Right hindlimb (tissue), 1 donor: ENCODE results near the gene CD274.
"Not testable (repeated sequence)": the region's sequence is repeated elsewhere in the genome, so short reads cannot be mapped to it uniquely, and the experiment has no call there.

Experiments
- DNase-seq: peaks from one replicate; pipeline ENCODE4 v3.0.0-alpha.2; 2018

The CD274 gene

GRCh38 chr9:5438301-5439162 lies 11.8 kb upstream of the CD274 start:
- no peak for DNase-seq

DNA sequence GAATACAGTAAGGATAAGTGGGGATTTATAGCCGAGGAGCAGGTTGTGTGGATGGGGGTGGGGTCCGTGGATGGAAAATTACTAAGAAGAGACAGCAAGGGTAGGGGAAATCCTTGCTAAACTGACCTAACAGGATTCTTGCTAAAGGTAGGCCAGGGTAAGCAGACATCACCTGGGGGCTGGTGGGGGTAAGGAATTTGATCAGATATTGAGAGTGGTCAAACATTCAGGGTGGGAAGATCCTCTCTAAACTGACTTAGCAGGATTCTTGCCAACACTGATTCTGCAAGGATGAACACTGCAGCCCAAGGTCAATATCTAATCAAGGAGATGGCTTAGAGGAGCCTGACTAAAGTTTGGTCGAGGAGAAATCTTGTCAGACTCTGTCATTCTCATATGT lies 9.9 kb upstream of the CD274 start:
- DNase-seq: no peak

DNA sequence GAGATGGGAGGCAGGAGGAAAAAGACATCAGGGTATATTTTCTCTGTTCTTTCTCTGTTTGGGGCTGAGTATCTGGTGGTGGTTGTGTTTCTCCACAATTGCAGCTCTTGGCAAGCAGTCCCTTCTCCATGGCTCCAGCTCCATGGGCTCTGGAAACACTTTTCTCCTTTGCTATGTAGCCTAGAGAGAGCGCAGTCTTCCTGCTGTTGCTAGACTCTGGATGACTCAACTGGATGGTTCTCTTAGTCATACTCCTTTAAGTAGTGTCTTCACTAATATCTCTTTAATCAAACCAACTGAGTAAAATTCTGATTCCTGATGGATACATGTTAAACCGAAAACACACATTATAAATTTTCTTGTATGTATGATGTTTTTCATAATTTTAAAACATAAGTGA lies 9.3 kb upstream of the CD274 start:
- DNase-seq: no peak

- DNase-seq: no peak
These were observed 7.8 kb upstream of the CD274 start for GRCh38 chr9:5442400-5443011.

- DNase-seq: no peak
These were observed 6.5 kb upstream of the CD274 start for GRCh38 chr9:5443850-5444249.

GRCh38 chr9:5445096-5445495 lies 5.2 kb upstream of the CD274 start:
- not testable (repeated sequence) for DNase-seq

DNA sequence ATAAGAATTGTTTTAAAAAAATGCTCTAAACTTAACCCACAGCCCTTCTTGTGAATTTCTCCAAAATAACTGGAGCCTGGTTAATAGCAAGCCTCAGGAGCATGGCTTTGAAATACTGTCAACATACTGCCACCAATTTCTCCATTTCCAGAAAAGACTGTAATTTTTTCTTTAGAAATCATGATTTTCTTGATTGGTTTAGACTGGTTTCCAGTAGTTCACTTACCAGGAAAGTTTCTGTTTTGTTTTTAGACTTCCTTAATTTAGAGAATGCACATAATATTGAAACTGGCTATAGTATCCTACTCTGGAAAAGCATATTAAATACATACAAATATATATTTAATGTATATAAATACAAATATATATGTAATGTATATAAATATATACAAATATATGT lies 4.5 kb upstream of the CD274 start:
- DNase-seq: no peak

- DNase-seq: no peak
These were observed 3.7 kb upstream of the CD274 start for GRCh38 chr9:5446451-5447236.

- DNase-seq: no peak
These were observed 3.0 kb upstream of the CD274 start for GRCh38 chr9:5447337-5447736.

DNA sequence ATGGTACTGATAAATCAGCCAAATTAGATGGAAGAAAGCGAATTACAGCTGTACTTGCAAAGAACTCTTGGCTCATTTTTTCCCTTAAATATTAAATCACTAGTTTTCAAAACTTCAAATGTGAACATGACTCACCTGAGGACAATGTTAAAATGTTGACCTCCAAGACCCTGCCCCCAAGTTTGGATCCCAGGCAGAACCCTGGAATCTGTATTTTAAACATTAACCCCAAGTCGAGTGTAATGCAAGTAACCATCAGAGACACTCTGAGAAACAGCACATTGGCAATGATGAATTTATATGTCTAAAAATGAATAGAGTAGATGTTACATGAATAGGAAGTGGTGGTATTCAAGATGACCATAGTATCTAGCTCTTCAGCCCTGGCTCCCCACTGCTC lies 2.3 kb upstream of the CD274 start:
- DNase-seq: no peak

DNA sequence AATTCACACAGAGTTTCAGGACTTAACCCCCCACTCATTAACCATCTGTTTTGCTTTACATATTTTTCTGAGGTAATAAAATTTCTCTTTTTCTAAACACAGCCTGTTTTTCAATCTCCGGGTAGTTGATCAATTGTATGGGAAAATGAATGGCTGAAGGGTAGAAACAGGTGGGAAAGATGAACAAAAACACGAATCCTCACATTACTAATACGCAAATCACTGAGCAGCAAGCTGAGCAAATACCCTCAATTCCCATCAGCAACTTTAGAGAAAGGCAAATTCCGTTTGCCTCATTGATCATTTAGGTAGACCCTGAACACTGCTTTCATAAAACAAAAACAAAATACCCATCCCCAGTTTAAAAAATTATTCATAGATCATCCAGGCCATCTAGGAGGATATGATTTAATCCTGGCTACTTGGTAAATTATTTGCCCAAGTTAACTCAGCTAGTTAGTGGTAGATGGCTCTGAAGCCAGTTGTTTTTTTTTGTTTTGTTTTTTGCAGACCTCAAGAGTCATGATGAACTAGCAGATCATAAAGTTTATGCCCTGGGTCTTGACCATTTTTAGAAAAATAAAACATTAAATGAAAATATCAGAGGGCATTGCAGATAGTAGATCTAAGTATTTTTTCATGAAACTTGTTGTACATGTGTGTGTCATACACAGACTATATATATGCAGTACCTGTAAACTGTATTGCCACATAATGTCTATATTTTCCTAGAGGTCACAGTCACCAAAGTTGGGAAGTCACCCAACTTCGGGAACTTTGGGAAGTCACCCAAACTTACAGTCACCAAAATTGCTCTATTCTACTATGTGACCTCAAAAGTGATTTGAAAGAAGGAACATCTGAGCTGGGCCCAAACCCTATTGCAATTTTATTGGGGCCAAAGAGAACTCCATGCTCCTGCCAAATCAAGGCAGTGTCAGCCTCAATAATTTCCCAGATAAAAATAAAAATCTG lies 1.6 kb upstream of the CD274 start:
- no peak for DNase-seq

- no peak for DNase-seq
These were observed 602 bp upstream of the CD274 start for GRCh38 chr9:5449521-5450358.

DNA sequence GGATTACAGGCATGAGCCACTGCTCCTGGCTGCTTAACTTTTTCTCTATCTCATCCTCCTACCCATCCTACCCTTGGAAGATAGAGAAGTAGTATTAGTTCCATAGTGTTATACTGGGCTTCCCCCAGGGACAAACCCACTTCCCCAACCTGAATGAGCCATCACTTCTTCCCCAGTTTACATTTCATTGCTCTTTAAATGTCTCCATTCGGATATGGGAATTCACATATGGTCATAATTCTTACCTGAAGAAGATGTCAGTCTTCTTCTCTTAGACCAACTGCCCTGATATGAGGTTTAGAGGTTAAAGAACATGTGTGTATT lies 1.9 kb downstream of the CD274 start:
- DNase-seq: no peak

GRCh38 chr9:5453004-5453403 lies 2.7 kb downstream of the CD274 start:
- no peak for DNase-seq

DNA sequence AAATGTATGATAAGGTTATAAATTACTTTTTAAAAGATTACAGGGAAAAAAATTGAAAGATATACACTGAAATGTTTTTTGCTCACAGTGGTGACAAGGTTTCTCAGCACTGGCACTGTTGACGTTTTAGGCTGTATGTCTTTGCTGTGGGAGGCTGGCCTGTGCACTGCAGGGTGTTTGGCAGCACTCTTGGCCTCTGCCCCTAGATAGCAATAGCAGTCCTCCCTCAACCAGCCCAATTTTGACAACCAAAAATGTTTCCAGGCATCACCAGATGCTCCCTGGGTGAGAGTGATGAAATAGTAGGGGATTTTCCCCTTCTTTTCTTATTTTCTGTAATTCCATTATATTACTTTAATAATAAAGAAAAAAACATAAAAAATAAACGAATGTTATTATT lies 3.3 kb downstream of the CD274 start:
- DNase-seq: no peak

- no peak for DNase-seq
These were observed 4.8 kb downstream of the CD274 start for GRCh38 chr9:5455181-5455580.

DNA sequence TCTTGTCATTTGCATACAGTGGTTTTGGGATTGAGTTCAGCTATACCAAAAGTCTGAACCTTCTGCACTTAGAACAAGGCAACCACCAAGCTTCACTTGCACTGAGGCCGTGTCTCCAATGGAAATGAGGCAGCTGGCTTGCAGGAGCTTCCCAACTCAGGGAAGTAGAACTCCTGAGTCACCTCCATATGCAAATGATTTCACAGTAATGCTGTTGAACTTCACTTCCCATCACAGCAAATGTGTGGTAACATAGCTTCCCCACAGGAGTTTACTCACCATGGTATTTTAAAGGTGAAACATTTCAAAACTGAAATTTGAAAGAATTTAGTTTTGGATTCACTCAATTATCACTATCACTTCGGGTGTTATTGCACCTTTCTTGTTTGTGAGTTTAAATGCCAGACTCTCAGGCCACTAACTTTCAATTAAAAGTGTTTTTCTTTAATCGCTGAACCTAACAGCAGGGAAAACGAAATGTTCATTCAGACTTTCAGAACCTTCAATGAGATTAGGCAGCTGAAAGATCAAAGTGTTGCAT lies 9.0 kb downstream of the CD274 start:
- no peak for DNase-seq

GRCh38 chr9:5460157-5460556 lies 9.8 kb downstream of the CD274 start:
- DNase-seq: no peak

DNA sequence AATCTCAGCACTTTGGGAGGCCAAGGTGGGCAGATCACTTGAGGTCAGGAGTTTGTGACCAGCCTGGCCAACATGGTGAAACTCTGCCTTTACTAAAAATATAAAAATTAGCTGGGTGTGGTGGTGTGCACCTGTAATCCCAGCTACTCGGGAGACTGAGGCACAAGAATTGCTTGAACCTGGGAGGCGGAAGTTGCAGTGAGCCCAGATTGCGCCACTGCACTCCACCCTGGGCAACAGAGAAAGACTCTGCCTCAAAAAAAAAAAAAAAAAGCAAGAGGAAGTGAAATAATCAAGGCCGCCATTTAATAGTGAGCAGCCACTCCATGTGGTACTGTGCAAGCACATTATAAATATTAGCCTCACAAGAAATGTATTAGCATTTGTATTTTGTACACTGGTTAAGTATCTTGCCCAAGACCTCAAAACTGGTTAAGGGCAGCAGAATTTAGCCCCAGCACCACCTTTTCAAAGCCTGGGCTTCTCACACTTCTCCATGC lies 14.5 kb downstream of the CD274 start:
- DNase-seq: not testable (repeated sequence)

DNA sequence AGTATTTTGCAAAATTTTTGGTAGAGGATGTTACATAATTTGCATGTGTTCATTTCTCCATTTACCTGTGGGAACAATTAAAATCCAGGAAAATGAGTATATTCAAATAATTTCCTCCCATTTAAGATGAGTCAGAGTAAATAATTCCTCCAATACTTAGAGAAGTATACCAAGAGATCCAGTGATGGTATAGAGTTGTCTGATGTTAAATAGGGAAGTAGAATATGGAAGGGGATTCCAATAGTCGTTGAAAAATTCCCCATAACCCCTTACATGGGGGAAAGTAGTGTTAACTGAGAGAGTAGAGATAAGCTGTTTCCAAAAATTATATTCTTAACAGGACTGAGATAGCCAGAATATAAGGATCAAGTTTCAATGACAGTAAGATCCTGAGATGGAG lies 15.7 kb downstream of the CD274 start:
- DNase-seq: no peak

GRCh38 chr9:5466766-5467165 lies 16.4 kb downstream of the CD274 start:
- no peak for DNase-seq
